ENCODE results near the gene RNF113A.
"Not testable (repeated sequence)": the region's sequence is repeated elsewhere in the genome, so short reads cannot be mapped to it uniquely, and the experiment has no call there.

RNF113A gene

DNA sequence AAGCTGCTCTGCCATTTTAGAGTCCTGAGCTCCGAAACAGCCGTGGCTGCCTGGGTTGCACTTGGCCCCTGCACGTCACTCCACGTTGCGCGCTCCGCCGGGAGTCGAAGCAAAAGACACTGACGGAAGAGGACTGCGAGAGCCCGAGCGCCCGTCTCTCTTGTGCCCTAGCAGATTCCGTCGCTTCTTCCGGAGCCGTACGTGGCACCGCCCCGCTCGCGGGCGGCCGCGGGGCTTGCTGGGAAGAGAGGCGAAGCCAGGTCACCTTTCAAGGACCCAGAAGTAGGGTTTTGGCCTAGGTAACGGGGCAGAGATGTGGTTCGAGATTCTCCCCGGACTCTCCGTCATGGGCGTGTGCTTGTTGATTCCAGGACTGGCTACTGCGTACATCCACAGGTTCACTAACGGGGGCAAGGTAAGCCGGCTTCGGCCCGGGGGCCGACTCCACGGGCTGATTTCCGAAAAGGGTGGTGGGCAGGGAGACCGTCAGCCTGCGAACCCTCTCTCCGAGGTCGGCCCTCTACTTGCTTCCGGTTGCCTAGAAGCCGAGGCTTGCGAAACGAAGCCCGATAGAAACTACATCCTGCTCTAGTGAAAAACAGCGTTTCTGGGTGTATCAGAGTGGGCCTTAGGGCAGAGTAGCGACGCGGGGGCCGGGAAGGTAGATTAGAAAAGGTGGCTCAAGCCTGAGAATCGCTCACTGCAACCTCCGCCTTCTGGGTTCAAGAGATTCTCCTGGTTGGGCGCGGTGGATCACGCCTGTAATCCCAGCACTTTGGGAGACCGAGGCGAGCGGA, at the start of gene RNF113A, which contains the start of gene NDUFA1:
TSS of gene RNF113A (minus strand) at position 135 of the 797 bp plus-strand sequence. CDS start at position 15, 120 bp downstream.
TSS of gene NDUFA1 (plus strand) at position 234 of the 797 bp plus-strand sequence. CDS start at position 314, 80 bp downstream.
- peak; percentile 22 to 62 for DNase-seq

DNA sequence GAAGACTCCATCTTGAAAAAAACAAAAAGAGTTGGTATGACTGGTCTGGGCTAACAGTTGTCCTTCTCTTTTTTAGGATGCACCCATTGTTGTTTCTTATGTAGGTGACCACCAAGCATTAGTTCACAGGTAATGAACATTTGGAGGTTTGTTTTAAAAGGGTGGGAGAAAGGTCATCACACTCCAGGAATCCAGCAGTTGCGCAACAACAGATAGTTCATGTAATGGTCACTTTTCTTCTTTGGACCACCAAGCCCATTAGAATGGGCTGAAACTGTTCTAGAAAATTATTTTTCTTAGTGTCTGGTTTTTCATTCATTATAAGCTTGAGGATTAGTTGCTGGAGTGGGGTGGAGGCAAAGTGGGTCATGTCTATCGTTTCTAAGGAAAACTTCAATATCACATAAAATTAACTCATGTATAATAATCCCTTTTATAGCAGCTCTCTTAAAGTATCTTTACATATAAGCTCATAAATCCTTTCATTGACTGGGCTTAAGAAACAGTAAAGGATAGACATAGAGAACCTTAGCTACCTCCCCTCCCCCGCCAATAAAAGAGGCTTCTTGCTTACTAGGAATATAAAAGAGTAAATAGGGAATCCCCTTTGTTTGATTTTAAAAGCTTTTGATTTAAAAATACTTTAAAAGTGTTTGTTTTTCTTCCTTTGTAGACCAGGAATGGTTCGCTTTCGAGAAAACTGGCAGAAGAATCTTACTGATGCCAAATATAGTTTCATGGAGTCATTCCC, 48.5 kb upstream of the RNF113A start:
- no peak for DNase-seq

- no peak for DNase-seq
Observed at GRCh38 chrX:119917877-119918276, 46.3 kb upstream of the RNF113A start.

DNA sequence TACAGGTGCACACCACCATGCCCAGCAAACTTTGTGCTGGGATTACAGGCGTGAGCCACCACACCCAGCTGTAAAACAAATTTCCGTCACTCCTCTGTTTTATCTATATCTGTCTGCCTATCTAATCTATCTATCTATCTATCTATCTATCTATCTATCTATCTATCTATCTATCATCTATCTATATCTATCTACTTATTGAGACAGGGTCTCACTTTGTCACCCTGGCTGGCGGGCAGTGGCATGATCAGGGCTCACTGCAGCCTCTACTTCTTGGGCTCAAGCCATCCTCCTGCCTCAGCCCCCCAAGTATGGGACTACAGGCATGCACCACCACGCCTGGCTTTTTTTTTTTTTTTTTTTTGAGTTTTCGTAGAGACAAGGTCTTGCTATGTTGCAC, 44.8 kb upstream of the RNF113A start:
- DNase-seq = no peak

- DNase-seq = no peak
Observed at GRCh38 chrX:119900976-119901375, 29.4 kb upstream of the RNF113A start.

DNA sequence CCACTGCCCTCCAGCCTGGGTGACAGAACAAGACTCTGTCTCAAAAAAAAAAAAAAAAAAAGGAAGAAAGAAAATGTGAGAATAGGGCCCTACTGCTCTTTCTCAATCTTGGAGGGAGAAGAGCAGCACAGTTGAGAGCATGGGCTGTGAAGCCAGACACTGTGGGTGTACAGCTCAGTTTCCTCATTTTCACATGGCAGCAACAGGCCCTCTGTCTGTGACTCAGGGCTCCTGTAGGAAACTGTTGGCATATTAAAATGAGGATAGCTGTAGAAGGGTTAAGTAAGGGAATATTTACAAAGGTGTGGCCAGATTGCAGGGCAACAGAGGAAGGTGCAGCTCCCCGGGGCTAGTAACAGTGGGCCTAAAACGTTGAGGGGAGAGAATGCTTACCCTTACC, 27.6 kb upstream of the RNF113A start:
- DNase-seq = no peak

DNA sequence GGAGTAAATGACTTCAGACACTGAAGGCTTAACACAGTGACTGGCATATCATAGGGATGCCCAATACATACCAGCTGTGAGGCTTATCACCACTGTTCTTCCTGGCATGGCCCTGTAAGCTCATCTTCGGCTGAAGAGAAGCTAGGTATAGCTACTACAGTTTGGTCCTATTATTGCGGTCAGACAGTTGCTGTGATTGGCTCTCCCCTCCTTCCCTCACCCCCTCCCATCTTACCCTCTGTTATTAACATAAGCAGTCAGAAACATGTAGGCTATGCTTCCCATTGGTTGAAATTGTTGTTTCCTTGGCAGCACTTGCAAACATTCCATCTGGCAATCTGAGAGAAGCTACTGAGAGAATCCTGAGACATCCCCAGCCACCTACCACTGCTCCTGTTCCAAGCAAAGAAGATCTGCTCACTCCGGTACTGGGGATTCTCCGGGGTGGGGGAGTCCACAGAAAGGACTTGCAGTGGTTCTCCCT, 24.4 kb upstream of the RNF113A start, which contains the start of gene AKAP14:
TSS of gene AKAP14 (plus strand) at position 51 of the 484 bp plus-strand sequence. CDS start 7,331 bp downstream, outside the sequence.
- no peak for DNase-seq

DNA sequence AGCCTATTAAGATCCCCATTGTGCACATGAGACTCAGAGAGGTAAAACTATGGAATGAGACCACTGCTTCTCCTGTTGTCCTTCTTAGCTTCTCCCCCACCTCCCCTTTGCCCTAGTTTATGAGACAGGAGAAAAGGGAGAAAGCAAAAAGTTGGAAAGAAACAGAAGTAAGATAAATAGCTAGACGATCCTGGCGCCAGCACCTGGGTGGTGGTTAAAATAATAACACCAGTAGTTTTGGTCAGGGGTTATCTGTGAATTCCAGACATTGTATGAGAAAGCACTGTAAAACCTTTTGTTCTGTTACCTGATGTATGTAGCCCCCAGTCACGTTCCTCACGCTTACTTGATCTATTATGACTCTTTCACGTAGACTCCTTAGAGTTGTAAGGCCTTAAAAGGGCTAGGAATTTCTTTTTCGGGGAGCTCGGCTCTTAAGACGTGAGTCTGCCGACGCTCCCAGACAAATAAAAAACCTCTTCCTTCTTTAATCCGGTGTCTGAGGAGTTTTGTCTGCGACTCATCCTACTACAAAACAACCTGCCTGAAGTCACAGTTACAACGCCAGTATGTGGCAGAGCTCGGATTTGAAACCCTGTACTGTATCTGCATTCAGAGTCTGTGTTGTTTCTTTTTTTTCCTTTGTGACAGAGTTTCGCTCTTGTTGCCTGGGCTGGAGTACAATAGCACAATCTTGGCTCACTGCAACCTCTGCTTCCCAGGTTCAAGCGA, 20.6 kb upstream of the RNF113A start:
- not testable (repeated sequence) for DNase-seq

GRCh38 chrX:119890626-119891025, 19.1 kb upstream of the RNF113A start:
- DNase-seq = not testable (repeated sequence)

GRCh38 chrX:119887721-119888425, 16.3 kb upstream of the RNF113A start:
- no peak for DNase-seq

DNA sequence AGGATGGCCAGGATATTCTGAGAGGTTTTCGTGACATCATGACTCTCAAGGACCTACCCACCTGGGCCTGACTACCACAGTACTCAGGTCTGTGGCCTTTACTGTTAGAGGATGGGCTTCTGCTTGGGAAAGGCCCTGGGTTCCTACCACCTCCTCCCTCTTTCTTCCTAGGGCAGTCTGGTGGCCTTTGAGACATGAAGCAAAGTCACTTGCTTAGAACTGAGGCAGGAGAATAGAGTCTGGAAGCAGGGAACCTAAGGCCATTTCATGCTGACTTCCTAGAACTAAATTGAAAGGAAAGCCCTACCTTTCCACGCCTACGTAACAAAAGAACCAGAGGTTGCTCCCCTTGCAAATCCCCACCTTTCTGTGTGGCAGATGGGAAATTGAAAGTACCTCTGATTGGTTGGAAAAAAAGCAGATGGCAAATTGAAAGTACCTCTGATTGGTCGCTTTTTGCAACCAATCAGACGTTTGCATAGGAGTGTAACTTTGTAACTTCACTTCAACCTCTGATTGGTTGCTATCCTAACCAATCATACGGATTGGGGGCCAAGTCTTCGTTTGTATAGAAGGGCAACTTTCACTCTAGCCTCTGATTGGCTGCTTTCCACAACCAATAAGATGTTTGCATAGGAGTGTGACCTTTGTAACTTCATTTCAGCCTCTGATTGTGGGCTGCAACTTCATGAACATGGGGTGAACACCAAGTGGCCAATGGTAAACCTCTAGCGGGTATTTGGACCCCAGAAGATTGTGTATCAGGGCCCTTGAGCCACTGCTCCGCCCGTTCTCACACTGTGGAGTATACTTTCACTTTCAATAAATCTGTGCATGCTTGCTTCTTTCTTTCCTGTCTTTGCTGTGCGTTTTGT, 14.3 kb upstream of the RNF113A start:
- no peak for DNase-seq

DNA sequence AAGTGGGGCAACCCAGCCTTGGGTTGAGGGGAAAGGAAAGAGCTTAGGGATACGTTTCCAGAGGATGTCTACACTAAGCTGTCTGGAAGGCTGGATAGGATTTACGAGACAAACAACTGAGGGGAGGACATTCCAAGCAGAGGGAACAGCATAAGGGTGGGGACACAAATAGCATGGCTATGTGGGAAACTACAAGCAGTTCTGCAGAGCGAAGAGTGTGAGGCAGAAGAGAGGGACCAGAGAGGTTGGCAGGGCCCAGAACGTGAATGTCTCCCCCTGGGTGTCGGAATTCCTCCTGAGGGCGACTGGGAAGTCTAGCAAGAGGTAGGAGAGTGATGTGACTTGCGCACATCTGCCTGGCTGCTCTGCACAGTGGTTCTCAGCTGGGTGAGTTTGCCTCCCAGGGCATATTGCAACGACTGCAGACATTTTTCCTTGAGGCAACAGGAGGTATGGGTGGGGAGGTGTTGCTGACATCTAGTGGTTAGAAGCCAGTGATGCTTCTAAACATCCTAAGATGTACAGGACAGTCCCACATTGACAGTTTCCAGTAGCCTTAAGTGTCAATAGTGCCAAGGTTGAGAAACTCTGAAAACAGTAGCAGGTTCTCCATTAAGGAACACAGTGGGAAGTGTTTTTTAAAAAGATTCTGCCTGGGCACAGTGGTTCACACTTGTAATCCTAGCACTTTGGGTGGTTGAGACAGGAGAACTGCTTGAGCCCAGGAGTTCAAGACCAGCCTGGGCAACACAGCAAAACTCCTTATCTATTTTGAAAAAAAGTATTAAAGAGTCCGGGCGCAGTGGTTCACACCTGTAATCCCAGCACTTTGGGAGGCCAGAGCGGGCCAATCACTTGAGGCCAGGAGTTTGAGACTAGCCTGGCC, 9.3 kb upstream of the RNF113A start:
- no peak for DNase-seq

- DNase-seq = no peak
Observed at GRCh38 chrX:119880076-119880475, 8.5 kb upstream of the RNF113A start.

DNA sequence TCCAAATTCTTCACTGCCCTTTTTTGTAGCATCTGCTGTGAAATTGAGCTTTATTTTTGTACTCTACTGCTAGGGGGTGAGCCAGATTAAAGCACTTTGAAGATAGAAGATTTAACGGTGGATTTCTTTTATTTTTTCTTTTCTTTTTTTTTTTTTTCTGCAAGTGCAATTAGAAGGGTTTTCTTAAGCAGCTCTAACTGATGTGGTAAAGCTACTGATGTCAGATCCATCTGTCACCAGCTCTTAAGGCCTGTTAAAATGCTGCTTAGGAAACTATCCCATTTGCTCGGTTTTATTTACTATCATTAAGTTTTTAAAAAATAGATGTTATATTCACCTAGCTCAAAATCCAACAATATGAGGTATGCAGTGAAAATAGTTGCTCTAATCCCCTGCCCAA, 7.2 kb upstream of the RNF113A start:
- DNase-seq = no peak

GRCh38 chrX:119871245-119871598, 311 bp downstream of the RNF113A start:
- DNase-seq = no peak

DNA sequence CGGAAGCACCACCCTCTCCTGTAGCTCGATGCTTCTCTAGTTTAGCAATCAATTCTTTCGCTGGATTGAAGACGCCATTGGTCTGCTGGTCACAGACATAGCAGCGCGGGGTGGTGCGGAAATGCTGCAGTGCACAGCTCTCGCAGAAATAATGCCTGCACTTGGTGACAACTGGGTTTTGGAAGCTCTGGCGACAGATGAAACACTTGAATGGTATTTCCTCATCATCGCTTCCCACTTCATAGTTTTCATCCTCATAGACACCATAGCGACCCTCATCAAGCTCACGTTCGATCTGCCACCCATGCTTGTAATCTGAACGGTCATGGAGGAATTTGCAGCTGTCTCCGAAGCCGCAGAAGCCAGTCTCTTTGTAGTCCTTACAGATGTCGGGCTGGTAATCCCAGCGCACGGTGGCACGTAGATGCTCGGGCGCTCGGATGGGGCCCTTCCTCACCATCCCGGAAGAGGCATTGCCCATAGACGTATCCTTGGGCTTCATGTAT, 854 bp downstream of the RNF113A start:
- DNase-seq = no peak

- no peak for DNase-seq
Observed at GRCh38 chrX:119853444-119853843, 18.1 kb downstream of the RNF113A start.

DNA sequence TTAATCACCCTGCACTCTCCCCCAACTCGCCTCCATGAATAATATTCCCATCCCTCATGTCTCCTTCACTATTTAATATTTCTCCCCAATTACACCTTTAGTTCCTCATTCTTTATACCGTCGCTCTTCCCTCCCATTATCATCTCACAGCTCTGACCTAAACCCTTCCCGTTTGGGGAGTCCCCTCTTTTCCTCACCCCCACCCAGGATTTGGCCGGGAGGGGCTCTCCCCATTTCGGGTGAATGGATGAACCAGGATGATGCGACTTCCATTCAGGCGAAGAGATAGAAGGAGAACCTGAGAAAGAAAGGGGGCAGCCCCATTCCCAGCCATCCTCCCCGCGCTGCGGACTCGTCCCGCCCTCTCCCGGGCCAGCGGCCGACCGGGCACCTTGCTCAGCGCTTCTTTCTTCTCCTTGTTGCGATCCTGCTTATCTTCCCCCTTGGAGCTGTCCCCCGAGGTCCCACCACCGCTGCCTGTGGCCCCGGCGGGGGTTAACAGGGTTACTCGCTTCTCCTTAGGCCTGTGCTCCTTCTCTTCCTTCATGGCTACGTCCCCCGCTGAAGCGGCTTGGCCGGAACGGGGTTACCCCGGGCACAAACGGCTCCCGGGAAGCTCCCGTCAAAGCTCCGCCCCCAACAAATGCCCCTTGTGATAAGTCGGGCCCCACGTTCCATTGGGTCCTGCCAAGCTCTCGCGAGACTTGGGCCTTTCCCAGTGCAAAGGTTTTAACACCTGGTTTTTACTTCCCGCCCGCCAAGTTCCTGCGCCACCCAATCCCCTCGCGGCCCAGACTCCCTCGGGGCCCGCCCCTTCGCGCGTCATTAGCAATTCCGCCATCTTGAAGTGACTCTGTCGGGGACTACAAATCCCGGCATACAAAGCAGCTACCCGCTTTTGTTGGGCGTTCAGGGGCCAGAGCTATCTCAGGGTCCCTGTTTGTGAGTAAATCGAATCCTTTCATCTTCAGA, 18.9 kb downstream of the RNF113A start, which contains the start of gene UPF3B:
TSS of gene UPF3B (minus strand) at position 582 of the 972 bp plus-strand sequence. CDS start at position 547, 35 bp downstream.
- peak; percentile 75 to 86 for DNase-seq

GRCh38 chrX:119833905-119834304, 37.6 kb downstream of the RNF113A start:
- no peak for DNase-seq
